Stimulated activated CD4-positive, alpha-beta T cell treated with anti-CD3 and anti-CD28 coated beads, TNF-alpha, amount 100 ng/mL, for 48 hours (primary cell): ENCODE results near the gene HCK.

ENCODE experiments used
- DNase-seq, 3 donors: peaks; one replicate each; pipeline ENCODE4 v3.0.0-alpha.2; 2020; ENCODE audit warnings: low read depth in 3 of 3

HCK gene

DNA sequence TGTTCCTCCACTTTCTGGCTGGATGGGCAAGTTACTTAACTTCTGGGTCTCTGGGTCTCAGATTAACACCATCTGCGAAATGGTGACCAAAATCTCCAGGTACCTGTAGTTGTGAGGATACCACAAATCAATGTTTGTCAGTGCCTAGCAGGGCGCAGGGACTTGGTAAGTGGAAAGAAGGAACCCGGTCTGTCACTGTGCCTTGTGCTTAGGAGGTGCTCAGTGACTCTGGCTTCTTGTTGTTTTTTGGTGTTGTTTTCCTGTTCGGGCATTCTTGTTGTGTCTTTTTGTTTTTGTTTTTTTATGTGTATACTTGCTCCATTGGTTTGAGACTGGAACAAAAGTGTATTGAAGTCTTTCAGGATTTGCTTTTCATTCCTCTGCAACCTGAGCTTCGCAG is 75.3 kb downstream of the HCK start:
- no peak for DNase-seq

DNA sequence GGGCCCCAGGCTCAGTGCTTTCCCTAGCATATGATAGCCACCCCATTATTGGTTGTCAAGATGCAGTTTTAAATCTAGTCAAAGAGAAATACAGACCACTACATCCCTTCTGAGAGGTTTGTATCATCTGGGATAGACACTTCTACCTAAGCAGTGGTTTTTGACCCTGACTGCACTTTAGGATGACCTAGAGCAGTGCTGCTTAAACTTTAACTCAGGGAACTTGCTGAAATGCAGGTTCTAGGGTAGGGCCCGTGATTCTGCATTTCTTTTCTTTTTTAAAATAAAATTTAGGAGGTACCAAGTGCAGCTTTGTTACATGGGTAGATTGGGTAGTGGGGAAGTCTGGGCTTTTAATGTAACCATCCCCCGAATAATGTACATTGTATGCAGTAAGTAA is 76.1 kb downstream of the HCK start:
- DNase-seq, result no peak

DNA sequence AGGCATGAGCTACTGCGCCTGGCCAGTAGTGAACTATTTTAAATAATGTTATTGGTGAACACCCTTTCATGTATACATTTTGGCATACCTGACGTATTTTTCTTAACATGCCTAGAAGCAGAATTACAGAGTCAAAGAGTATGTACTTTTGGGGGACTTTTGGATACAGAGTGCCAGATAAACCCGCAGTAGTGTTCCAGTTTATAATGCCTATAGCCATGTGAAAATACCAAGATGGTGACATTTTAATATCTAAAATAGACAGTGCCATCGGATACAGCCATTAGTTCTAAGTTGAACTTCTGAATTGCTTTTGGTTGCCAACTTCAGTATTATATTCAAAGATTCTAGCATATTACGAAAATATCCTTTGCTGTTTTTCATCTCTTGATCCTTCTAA is 77.8 kb downstream of the HCK start:
- DNase-seq, result no peak

GRCh38 chr20:32130352-32130751 is 78.3 kb downstream of the HCK start:
- no peak for DNase-seq

- no peak for DNase-seq
These were observed 78.9 kb downstream of the HCK start for GRCh38 chr20:32130965-32131364.

- DNase-seq, result no peak
These were observed 81.0 kb downstream of the HCK start for GRCh38 chr20:32132911-32133549.

DNA sequence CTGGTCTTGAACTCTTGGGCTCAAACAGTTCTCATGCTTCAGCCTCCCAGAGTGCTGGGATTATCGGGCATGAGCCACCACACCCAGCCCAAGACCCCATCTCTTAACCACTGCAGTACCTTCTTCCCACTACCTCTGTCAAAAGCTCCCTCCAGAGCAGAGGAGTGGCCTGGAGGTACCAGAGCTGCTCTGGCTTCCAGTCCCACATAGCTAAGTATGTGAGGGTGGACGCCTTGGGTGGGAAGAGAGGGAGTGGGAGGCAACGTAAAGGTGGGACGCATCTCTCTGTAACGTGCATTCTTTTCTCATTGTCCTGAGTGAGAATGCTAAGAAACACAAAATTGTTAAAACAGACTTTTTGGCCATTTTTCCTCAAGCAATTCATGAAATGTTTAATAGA is 82.0 kb downstream of the HCK start:
- DNase-seq, result no peak

GRCh38 chr20:32135983-32136515 is 84.0 kb downstream of the HCK start:
- no peak for DNase-seq

GRCh38 chr20:32138921-32139320 is 86.9 kb downstream of the HCK start:
- no peak for DNase-seq

DNA sequence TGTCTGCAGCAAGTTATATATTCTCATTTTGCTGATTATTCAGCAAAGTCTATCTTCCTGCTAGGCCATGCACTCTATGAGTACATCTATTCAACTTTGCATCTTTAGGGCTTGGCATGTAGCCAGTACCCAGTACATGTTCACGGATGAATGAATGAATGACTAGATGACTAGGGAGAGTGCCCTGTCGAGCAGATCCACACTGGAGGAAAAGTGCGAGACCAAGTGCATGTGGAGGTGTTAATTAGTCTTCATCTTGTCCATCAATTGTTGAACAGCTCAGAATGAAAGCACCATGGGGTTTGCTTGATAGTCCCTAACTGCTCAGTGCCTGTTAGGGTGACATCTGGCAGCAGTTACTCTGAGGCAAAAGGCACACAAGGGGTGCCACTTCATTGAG is 87.9 kb downstream of the HCK start:
- DNase-seq, result no peak

DNA sequence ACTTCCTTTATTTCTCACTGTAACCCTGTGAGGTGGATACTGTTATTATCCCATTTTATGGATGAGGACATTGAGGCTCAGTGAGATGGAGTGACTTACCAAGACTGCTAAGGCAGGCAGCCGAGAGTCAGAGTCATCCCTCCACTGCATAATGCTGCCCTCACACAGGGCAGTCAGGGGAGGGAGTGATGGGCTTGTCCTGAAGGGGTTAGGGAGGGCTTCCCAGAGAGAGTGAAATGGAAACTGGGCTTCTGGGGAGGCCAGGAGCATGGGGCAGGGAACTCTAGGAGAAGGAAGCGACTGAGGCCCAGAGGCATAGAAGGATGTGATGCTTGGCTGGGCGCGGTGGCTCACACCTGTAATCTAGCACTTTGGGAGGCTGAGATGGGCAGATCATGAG is 88.6 kb downstream of the HCK start:
- no peak for DNase-seq

- DNase-seq, result no peak
These were observed 89.5 kb downstream of the HCK start for GRCh38 chr20:32141465-32141980.

- no peak for DNase-seq
These were observed 90.0 kb downstream of the HCK start for GRCh38 chr20:32142088-32142487.

GRCh38 chr20:32142991-32143390 is 90.9 kb downstream of the HCK start:
- no peak for DNase-seq

DNA sequence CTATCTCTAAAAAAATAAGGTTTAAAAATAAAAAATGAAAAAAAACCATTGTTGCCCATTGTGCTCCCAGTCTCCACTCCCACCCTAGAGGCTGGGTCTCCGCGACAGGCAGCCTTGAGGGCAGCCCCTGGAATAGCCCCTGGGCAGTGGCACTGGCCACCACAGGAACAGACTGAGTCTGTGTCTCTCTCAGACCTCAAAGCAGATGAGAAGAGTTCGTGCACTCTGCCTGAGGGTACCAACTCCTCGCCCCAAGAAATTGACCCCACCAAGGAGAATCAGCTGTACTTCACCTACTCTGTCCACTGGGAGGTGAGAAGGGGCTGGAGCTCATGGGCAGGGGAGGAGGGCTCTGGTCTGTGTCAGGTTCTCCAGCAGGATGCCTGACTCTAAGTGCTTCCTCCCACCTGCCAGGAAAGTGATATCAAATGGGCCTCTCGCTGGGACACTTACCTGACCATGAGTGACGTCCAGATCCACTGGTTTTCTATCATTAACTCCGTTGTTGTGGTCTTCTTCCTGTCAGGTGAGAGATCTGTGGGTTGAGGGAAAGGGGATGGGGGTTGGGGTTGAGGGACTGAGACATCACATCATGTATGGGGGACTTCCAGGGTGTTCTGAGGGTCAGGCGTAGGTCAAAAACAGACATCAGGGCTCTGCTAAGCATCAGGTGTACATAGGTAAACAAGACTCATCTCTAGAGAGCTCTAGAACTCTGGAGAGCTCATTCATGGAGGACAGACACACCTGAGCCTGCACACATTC is 93.0 kb downstream of the HCK start:
- no peak for DNase-seq

- no peak for DNase-seq
These were observed 97.6 kb downstream of the HCK start for GRCh38 chr20:32149566-32150170.

- no peak for DNase-seq
These were observed 98.3 kb downstream of the HCK start for GRCh38 chr20:32150291-32150848.
